Measurements from ENCODE around the gene PLD3.
"Not testable (repeated sequence)": the region's sequence is repeated elsewhere in the genome, so short reads cannot be mapped to it uniquely, and the experiment has no call there.

The PLD3 gene

DNA sequence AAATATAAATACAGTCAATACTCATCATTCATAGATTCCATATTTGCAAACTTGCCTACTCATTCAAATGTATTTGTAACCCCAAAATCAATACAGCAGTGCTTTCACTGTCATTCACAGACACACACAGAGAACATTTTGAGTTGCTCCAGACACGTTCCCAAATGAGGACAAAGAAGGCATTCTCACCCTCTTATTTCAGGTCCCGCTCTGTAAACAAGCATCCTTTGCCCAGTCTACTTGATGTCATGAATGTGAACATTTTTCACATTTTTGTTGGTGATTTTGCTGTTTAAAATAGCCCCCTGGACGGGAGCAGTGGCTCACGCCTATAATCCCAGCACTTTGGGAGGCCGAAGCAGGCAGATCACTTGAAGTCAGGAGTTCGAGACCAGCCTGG is 15.8 kb upstream of the PLD3 start:
- DNase-seq (ENCODE audit: low read depth): no peak

DNA sequence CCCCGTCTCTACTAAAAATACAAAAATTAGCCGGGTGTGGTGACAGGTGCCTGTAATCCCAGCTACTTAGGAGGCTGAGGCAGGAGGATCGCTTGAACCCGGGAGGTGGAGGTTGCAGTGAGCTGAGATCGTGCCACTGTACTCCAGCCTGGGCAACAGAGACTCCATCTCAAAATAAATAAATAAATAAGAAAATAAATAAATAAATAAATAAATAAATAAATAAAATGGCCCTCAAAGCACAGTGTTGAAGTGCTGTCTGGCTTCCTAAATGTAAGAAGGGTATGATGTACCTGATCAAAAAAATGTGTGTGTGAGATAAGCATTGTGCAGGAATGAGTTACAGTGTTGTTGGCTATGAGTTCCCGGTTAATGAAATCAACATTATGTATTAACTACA is 15.4 kb upstream of the PLD3 start:
- DNase-seq (ENCODE audit: low read depth): not testable (repeated sequence)

DNA sequence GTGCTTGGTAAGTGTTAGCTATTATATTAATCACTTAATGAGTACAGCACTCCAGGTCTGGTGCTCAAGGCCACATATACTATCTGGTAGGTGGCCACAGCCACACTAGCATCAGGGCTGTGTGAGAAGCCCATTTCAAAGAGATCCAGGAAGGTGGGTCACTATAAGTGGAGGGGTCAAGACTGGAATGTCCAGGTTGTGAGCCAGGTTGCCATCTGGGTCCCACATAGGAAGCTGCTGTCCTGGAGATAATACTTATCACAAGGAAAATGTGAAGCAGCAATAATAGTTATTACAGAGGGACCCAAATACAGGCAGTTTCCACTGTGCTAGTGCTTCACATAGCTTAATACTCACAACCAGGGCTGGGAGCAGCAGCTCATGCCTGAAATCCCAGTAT is 13.4 kb upstream of the PLD3 start:
- no peak for DNase-seq (ENCODE audit: low read depth)

DNA sequence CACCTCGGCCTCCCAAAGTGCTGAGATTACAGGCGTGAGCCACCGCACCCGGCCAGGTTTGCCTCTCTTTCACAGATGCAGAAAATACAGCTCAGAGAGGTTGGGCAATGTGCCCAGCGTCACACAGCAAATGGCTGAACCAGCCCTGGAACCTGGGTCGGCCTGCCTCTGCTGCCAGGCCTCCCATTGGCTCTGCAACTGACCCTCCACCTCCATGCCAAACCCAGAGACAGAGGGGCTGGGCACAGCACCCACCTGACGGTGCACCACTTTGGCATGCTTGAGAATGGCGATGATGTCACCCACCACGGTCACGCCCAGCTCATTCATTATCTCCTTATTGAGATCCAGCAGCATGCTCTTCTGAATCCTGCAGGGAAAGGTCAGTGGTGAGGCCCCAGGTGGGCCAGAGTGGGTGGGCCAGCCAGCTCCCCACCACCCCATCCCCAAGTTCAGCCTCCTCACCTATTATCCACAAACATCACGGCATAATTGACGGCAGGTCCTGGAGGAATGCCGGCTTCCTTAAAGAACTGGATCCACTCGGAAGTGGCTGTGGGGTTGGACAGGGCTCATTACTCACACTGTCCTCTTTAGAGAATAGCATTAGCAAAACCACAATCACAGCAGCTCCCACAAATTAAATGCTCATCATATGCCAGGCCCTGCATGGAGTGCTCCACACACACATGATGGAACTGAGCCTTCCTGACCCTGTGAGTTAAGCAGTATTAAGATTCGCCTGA is 12.5 kb upstream of the PLD3 start:
- DNase-seq (ENCODE audit: low read depth): no peak

DNA sequence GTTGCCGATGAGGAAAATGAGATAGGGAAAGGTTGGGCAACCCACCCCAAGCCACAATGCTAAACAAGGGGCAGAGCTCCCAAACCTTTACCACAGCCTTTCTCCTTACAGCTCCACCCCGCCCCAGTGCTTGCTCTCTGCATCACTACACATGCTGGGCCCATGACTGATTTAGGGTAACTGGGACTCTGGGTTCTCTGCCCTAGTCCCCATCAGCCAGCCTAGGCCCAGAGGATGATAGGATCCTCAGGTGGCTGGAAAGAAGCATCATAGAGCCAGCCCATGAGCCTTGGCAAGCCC is 11.9 kb upstream of the PLD3 start:
- DNase-seq (ENCODE audit: low read depth): no peak

DNA sequence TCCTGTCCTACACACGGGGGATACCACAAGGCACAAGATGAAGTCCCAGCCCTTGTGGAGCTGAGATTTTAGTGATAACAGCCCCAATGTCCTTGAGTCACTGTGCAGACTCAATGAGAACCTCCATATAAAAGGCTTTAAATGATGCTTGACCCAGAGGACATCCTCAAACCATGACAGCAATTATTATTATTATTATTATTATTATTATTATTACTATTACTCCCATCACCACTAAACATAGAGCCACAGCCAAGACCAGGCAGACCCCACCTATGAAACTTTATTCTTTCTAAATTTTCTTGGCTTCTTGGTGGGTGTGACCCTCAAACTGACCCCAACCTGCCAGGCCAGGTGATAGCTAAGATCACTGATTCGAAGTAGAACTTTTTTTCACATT is 11.4 kb upstream of the PLD3 start:
- DNase-seq (ENCODE audit: low read depth): no peak

DNA sequence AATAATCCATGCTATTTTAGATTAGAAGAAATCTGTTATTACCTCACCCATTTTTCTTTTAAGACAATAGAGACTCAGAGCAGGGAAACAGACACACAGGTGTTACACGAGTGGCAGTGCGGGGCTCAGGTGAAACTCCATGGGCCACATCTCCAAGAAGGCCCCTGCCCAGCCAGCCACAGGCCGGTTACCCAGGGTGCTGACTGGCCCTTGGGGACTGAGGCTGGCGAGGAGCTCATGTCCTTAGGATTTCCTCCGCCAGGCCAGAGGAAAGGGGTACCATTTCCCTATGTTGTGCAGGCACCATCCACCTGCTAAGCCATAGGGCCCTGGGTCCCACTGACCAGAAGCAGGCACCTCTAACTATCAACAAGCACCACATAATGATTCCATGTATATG is 10.9 kb upstream of the PLD3 start:
- DNase-seq (ENCODE audit: low read depth): no peak

DNA sequence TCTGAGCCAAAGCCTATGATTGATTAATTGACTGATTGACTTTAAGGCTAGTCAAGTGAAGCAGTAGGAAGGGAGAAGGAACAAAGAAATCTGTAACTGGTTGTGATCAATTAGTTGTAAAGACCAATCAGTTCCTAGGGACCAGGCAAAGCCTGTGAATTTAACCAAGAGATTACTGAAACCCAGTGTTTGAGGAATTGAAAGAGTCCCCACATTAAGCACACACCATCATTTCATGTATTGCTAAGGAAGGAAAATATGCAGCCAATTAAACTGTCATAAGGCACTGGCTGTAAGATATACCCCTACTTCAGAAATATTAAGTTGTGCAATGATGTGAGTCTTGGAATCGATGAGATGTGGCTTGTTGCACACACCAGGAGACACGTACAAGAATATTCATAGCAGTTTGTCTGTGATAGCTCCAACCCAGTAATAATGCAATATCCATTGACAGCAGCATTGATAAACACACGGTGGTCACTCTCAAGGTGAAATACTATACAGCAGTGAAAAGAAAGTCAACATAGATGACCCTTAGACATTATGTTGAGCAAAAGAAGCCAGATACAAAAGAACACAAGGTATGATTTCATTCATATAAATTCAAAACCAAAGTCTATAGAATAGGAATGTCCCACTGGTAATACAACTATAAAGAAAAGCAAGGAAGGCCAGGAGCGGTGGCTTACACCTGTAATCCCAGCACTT is 9.3 kb upstream of the PLD3 start:
- DNase-seq (ENCODE audit: low read depth): no peak

DNA sequence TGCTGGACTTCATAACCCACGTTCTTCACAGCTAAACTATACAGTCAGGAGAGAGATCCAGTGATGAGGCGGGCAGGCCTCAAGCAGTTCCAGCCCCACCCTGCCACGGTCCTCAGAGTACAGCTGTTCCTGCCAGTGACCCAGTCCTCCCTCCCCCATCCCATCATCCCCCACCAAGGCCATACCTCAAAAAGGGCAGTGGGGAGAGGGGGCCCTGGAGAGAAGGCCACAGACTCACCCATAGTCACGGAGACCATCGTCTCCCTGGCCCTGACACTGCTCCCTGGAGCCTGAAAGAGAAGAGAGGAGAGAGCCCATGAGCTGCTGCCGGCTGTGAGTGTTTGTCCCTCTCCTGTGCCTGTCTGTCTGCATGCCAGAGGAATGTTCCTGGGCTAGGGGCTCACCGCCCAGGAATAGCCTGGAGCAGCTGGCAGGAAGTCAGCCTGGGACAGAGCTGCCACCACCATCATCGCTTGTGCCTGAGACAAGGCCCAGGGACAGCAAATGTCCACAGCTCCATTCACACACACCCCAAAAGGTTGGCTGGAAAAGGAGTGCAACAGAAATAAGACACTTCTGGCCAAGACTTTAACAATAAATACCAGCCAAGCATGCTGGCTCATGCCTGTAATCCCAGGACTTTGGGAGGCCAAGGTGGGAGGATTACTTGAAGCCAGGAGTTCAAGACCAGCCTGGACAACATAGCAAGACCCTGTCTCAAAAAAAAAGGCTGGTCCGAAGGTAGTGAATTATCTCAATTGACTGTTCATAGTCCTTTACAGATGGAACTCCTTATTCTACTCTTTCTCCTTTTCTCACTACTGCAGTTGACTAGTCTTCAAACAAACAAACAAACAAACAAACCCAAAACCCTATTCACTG is 6.7 kb upstream of the PLD3 start:
- DNase-seq (ENCODE audit: low read depth): no peak

DNA sequence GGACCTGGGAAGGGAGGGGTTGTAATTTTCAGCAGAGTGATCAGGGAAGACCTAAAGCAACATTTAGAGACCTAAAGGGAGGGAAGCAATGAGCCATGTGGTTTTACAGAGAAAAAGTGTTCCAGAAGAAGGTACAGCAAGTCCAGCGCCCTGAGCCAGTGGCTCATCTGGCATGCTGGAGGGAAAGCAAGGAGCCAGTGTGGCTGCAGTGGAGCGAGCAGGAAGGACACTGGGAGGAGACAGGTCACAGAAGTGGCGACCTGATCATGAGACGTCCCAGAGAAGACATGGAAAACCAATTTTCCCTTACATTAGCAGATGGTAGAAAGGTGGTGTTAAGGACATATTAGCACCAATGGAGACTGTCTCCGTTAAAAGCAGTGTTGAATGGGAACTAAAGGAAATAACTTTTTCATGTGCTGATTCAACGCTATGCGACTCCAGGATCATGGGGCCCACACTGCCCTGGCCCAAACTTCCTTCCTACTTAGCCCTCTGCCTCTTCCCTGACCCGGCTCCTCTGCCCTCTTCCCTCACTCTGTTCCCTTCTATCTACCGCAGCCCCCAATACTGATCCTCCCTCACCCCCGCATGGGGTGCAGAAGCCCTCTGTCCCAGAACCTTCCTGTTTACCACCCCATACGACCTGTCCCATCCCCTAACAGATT is 5.7 kb upstream of the PLD3 start:
- DNase-seq (ENCODE audit: low read depth): no peak

DNA sequence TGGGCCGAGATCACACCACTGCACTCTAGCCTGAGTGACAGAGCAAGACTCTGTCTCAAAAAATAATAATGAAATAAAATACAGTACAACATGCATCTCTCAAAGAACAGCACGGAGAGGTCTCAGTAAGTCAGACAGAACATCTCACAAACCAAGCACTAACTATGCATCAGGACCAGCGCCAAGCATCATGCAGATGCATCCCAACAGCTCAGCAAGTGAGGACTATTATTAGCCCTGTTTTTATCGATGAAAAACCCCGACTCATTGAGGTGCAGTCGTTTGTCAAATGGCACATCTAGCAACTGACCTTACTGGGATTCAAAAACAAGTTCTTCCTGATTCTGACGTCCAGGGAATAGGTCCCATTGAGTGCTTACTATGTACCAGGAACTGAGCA is 4.1 kb upstream of the PLD3 start:
- DNase-seq (ENCODE audit: low read depth): no peak

DNA sequence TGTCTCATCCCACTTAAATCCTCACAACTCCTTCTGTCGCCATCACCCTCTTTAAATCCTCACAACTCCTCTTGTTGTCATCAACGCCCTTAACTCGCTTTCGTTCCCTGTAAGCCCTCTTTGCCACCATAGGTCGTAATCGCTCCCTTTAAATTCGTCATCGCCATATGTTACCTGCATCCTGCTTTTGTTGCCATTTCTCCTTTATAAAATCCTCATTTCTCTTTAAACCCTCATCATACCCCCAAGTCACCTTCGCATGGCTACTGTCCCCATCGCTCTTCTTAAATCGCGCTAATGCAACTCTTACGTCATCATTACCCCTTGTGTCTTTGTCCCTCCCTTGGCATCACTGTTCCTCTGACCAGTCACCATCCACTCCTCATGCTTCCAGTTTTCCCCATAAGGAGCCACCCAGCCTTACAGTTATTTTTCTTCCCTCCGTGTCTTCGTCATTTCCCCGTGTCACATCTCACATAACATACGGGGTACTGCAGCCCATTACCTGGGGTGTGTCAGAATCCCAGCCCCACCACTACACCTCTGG is 539 bp downstream of the PLD3 start:
- no peak for DNase-seq (ENCODE audit: low read depth)

DNA sequence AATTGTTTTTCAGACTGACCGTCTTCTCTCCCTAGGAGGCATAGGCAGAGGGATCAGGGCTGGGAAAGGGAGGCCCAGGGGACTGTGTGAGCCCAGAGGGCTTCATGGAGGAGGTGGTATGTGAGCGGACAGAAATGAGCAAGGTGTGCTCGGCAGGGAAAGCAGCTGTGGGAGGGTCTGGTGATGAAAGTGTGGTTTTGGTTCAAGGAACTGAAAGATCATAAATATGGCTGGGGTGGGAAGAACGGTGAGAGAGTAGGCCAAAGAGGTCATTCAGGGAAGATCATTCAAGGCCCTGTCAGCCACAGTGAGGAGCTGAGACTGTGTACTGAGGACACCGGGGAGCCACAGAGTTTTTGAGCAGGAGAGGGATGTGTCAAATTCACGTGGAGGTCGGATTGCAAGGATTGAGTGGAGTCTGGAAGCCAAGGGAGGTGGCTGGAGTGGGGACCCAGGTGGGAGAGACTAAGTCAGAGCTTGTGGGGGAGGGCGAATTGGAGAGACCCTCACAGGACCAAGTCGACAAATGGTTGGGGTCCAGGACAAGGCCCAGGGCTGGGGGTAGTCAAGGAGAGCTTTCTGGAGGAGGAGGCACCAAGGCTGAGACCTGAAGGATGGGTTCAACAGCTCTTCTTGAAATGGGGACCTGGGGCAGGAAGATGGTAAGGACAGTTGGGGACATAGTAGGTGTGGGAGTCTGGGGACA is 7.6 kb downstream of the PLD3 start:
- no peak for DNase-seq (ENCODE audit: low read depth)

DNA sequence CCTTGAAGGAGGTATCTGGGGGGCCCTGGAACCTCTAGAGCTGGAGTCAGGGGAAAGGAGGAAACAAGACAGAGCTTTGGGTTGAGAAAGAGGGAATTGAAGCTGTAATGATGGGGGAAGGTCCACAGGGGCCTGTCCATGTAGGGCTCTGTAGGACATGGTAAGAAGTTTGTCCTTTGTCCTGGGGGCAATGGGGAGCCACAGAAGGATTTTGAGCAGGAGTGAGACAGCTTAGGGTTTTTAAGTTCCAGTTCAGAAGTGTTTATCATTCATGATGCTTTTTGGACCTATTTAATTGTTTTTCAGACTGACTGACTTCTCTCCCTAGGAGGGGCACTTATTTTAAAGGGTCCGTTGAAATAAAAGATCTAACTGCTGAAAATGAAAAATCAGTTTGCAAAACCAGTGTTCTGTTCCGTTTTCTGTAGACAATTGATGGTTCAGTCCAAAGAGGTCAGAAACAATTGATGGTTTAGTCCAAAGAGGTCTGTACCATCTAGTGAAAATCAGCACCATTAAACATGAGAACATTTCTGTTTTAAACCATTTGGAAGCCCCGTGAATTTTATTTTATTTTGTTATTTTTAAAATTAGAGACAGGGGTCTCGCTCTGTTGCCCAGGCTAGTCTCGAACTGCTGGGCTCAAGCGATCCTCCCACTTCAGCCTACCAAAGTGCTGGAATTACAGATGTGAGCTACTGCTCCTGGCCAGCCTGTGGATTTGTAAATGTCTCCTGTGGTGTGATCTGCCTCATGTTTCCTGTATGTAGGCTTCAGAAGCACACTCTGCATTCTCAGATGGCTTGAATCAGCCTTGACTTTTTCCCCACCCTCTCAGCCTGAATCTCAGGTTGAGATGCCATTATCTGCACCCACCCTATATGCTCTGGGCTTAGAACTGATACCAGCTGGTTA is 8.4 kb downstream of the PLD3 start:
- no peak for DNase-seq (ENCODE audit: low read depth)

DNA sequence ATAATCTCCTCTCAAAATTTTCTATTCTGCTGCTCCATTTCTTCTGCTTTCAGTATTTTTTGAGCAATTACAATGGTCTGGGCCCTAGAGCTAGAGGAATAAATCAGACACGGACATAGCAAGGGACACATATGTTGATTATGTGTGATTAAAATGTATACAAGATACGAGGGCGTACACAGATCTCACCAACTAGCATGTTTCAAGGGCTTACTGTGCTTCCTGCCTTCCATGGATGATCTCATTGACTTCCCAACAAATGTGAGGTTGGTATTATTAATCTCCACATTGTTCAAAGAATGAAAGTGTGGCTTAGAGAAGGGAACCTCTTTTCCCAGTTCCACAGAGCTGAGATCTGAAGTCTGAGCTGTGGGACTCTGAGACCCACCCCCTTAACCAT is 9.1 kb downstream of the PLD3 start:
- no peak for DNase-seq (ENCODE audit: low read depth)

DNA sequence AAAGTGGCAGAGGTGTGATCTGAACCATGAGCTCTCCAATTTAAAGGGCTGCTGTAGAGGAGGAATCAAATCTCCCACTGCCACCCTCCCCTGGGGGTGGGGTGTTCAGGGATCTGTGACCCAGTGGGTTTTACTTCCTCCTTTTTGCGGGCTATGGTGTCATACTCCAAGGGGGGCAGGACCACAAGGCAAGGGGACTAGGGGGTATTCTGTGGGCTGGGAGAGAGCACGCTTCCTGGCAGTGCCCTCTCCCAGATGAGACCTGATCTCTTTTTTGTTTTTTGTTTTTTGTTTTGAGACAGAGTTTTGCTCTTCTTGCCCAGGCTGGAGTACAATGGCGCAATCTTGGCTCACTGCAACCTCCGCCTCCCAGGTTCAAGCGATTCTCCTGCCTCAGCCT is 10.3 kb downstream of the PLD3 start:
- no peak for DNase-seq (ENCODE audit: low read depth)

DNA sequence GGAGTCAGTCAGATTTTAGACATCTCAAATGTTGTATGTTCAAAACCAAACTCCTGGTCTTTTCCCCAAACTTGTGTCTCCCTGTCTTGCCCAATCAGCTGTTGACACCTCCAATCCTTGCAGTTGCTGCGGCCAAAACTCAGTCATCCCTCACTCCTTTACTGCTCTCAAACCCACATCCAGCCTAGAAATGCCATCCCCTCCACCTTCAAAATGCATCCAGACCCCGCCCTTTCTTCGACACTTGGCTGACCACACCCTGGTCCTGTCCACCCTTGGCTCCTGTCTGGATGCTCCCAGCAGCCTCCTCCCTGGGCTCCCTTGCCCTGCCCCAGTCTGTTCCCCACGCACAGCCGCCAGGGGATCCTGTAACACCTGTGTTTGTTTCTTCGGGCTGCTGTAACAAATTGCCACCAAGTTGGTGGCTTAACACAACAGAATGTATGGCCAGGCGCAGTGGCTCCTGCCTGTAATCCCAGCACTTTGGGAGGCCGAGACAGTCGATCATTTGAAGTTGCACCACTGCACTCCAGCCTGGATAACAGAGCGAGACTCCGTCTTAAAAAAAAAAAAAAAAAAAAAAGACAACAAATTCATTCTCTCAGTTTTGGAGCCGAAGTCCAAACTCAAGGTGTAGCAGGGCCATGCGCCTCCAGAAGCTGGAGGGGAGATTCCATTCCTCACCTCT is 11.7 kb downstream of the PLD3 start:
- no peak for DNase-seq (ENCODE audit: low read depth)

DNA sequence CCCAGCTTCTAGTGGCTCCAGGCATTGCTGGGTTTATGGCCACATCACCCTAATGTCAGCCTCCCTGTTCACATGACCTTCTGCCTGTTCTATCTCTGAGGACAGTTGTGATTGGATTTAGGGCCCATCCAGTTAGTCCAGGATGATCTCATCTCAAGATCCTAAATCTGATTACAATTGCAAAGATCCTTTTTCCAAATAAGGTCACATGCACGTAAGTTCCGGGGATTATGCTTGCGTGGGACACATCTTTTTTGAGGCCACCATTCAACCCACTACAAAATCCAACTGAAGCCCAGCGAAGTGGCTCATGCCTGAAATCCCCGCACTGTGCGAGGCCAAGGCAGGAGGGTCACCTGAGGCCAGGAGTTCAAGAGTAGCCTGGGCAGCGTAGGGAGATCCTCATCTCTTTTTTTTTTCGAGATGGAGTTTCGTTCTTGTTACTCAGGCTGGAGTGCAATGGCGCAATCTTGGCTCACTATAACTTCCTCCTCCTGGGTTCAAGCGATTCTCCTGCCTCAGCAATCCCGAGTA is 12.3 kb downstream of the PLD3 start:
- no peak for DNase-seq (ENCODE audit: low read depth)

DNA sequence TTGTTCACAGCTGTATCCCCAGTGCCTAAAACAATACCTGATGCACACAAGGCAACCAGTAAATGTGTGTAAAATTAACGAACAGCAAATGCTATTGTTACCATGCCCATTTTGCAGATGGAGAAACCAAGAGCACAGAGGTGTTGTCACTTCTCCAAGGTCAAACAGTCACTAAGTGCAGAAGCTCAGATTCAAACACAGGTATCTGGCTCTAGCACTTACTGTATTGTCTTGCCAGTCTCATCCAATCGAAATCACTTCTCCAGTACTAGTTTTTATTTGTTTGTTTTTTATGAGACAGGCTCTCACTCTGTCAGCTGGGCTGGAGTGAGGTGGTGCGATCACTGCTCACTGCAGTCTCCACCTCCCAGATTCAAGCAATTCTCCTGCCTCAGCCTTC is 13.7 kb downstream of the PLD3 start:
- no peak for DNase-seq (ENCODE audit: low read depth)

DNA sequence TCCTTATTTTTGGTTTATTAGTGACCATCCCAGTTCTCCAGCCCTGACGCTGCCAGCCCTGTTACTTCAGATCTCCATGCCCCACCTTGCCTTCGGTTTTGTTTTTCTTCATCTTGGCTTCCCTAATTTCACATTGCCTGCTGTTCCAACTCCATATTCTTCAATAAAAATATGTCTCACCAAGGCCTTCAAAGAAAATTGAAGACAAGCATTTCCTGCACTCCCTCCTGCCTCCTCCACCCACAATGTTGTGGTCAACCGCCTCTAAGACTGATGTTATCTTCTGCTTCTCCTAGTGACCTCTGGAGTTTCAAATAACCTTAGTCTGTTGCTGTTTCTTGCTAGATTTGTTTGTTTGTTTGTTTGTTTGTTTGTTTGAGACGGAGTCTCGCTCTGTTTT is 14.6 kb downstream of the PLD3 start:
- no peak for DNase-seq (ENCODE audit: low read depth)

All from stimulated activated CD8-positive, alpha-beta memory T cell treated with anti-CD3 and anti-CD28 coated beads, Interleukin-7, amount 100 ng/mL, for 24 hours (primary cell).